HEK293T (cell line): ENCODE data around the gene KAT2B.

Experiments used
- CTCF ChIA-PET: fragments of 350-600 bp; formaldehyde crosslinking; extraction: SDS; loops from one replicate; lab custom pipeline; 2021; ENCODE audit warnings: antibody characterized with exemption, inconsistent platforms; lab: Yijun Ruan, JAX
- POLR2A ChIA-PET: fragments of 350-600 bp; formaldehyde crosslinking; extraction: SDS; loops from one replicate; lab custom pipeline; 2020; ENCODE audit warnings: antibody characterized with exemption, inconsistent platforms; lab: Yijun Ruan, JAX
- DNase-seq: peaks from one replicate; pipeline ENCODE4 v3.0.0; 2012; ENCODE audit warnings: mixed read lengths; ENCODE audit errors: extremely low spot score
- ARNT ChIP-seq: fragments of 450-650 bp; IDR thresholded peaks from 2 replicates; pipeline ENCODE4 v1.6.1; 2017; ENCODE audit warnings: mild to moderate bottlenecking
- BHLHE40 ChIP-seq: fragments of 450-650 bp; IDR thresholded peaks from 2 replicates; pipeline ENCODE4 v1.6.1; 2016; ENCODE audit warnings: mild to moderate bottlenecking, moderate library complexity, borderline replicate concordance
- CTBP1 ChIP-seq: fragments of 450-650 bp; IDR thresholded peaks from 2 replicates; pipeline ENCODE4 v1.6.1; 2016; ENCODE audit warnings: borderline replicate concordance
- ELF4 ChIP-seq: fragments of 450-650 bp; IDR thresholded peaks from 2 replicates; pipeline ENCODE4 v1.6.1; 2017; ENCODE audit warnings: antibody characterized with exemption
- FOXA1 ChIP-seq: fragments of 450-650 bp; IDR thresholded peaks from 2 replicates; pipeline ENCODE4 v1.6.1; 2016; ENCODE audit warnings: mild to moderate bottlenecking
- FOXK2 ChIP-seq: fragments of 450-650 bp; IDR thresholded peaks from 2 replicates; pipeline ENCODE4 v1.6.1; 2016; ENCODE audit warnings: mild to moderate bottlenecking
- FOXM1 ChIP-seq: fragments of 450-650 bp; IDR thresholded peaks from 2 replicates; pipeline ENCODE4 v1.6.1; 2017; ENCODE audit warnings: mild to moderate bottlenecking, borderline replicate concordance
- HDGF ChIP-seq: fragments of 450-650 bp; IDR thresholded peaks from 2 replicates; pipeline ENCODE4 v1.6.1; 2017; ENCODE audit warnings: antibody characterized with exemption, borderline replicate concordance
- L3MBTL2 ChIP-seq: fragments of 450-650 bp; conservative IDR thresholded peaks from 2 replicates; pipeline ENCODE4 v1.6.1; 2016; ENCODE audit warnings: mild to moderate bottlenecking
- LEF1 ChIP-seq: fragments of 450-650 bp; IDR thresholded peaks from 2 replicates; pipeline ENCODE4 v1.6.1; 2017; ENCODE audit warnings: mild to moderate bottlenecking, borderline replicate concordance
- NFRKB ChIP-seq: fragments of 450-650 bp; IDR thresholded peaks from 2 replicates; pipeline ENCODE4 v1.6.1; 2016; ENCODE audit warnings: mild to moderate bottlenecking, moderate library complexity
- PKNOX1 ChIP-seq: fragments of 450-650 bp; IDR thresholded peaks from 2 replicates; pipeline ENCODE4 v1.6.1; 2016
- SP1 ChIP-seq: fragments of 450-650 bp; IDR thresholded peaks from 2 replicates; pipeline ENCODE4 v1.6.1; 2017
- SUZ12 ChIP-seq: fragments of 450-650 bp; IDR thresholded peaks from 2 replicates; pipeline ENCODE4 v1.6.1; 2016; ENCODE audit warnings: mild to moderate bottlenecking
- TARDBP ChIP-seq: fragments of 450-650 bp; IDR thresholded peaks from 2 replicates; pipeline ENCODE4 v1.6.1; 2016
- ZNF384 ChIP-seq: fragments of 450-650 bp; IDR thresholded peaks from 2 replicates; pipeline ENCODE4 v1.6.1; 2016

Gene KAT2B

GRCh38 chr3:20108869-20109268 lies 68.6 kb downstream of the KAT2B start:
- CTCF ChIA-PET: no interaction called here
- TF ChIP-seq NFRKB (no peak), PKNOX1 (no peak), FOXK2 (no peak), SP1 (no peak)
- no peak for DNase-seq
- POLR2A ChIA-PET: no interaction called here

- TF ChIP-seq PKNOX1: no peak
- TF ChIP-seq ELF4: no peak
- TF ChIP-seq ARNT: no peak
- TF ChIP-seq LEF1: no peak
- TF ChIP-seq ZNF384: no peak
- no peak for TF ChIP-seq SP1
- TF ChIP-seq FOXK2: no peak
- no peak for TF ChIP-seq HDGF
- no peak for TF ChIP-seq BHLHE40
- no peak for TF ChIP-seq FOXA1
- TF ChIP-seq FOXM1: no peak
- TF ChIP-seq CTBP1: no peak
- TF ChIP-seq TARDBP: no peak
- no peak for TF ChIP-seq NFRKB
- no peak for TF ChIP-seq L3MBTL2
- TF ChIP-seq SUZ12: no peak
- ChIA-PET POLR2A (no interaction called here), CTCF (no interaction called here)
- DNase-seq: no peak
Measured at GRCh38 chr3:20110826-20111225, 70.6 kb downstream of the KAT2B start.

GRCh38 chr3:20111836-20112235 lies 71.6 kb downstream of the KAT2B start:
- TF ChIP-seq SP1 (no peak), FOXA1 (no peak), PKNOX1 (no peak), ARNT (no peak), HDGF (no peak), CTBP1 (no peak), LEF1 (no peak), L3MBTL2 (no peak), FOXK2 (no peak), TARDBP (no peak)
- POLR2A ChIA-PET: interaction anchor here (1.0 kb wide), 1 partner anchor 10 kb away, joined by 3 read pairs; no protein-coding TSS in a partner anchor
- CTCF ChIA-PET: no interaction called here
- no peak for DNase-seq

GRCh38 chr3:20121088-20121487 lies 80.8 kb downstream of the KAT2B start:
- no peak for TF ChIP-seq TARDBP
- TF ChIP-seq FOXK2: no peak
- no peak for TF ChIP-seq ARNT
- TF ChIP-seq HDGF: no peak
- TF ChIP-seq SP1: no peak
- TF ChIP-seq ELF4: no peak
- TF ChIP-seq FOXM1: no peak
- TF ChIP-seq NFRKB: no peak
- TF ChIP-seq L3MBTL2: no peak
- TF ChIP-seq CTBP1: no peak
- no peak for TF ChIP-seq SUZ12
- TF ChIP-seq FOXA1: no peak
- no peak for TF ChIP-seq ZNF384
- no peak for TF ChIP-seq PKNOX1
- DNase-seq: no peak
- CTCF ChIA-PET: no interaction called here
- POLR2A ChIA-PET: no interaction called here

- no peak for DNase-seq
- no peak for TF ChIP-seq TARDBP
- TF ChIP-seq SP1: no peak
- no peak for TF ChIP-seq FOXK2
- TF ChIP-seq FOXA1: no peak
- TF ChIP-seq BHLHE40: no peak
- TF ChIP-seq SUZ12: no peak
- no peak for TF ChIP-seq CTBP1
- TF ChIP-seq HDGF: no peak
- no peak for TF ChIP-seq LEF1
- TF ChIP-seq PKNOX1: no peak
- no peak for TF ChIP-seq ELF4
- TF ChIP-seq FOXM1: no peak
- no peak for TF ChIP-seq L3MBTL2
- CTCF ChIA-PET: no interaction called here
- POLR2A ChIA-PET: no interaction called here
Measured at GRCh38 chr3:20123131-20123652, 82.9 kb downstream of the KAT2B start.

- ChIA-PET CTCF (no interaction called here), POLR2A (no interaction called here)
- no peak for DNase-seq
- no peak for TF ChIP-seq SP1
- no peak for TF ChIP-seq FOXA1
- TF ChIP-seq ELF4: no peak
- no peak for TF ChIP-seq CTBP1
- TF ChIP-seq ARNT: no peak
- TF ChIP-seq L3MBTL2: no peak
- no peak for TF ChIP-seq BHLHE40
Measured at GRCh38 chr3:20125289-20125688, 85.0 kb downstream of the KAT2B start.
